ENCODE results near the gene SFN.

SFN gene

GRCh38 chr1:26826261-26827105 is 36.5 kb upstream of the SFN start, which contains the start of gene ZDHHC18:
Gene ZDHHC18 (plus strand): TSS chr1:26826688. CDS start chr1:26826805, 117 bp downstream.
- DNase-seq (ENCODE audit: low read depth), result peak; percentile 30
- peak within 1 kb of the TSS; percentile 67 for H3K4me3 ChIP-seq (ENCODE audit: control insufficient read depth, low read depth, low read length)
- TF ChIP-seq, protein P1, sequence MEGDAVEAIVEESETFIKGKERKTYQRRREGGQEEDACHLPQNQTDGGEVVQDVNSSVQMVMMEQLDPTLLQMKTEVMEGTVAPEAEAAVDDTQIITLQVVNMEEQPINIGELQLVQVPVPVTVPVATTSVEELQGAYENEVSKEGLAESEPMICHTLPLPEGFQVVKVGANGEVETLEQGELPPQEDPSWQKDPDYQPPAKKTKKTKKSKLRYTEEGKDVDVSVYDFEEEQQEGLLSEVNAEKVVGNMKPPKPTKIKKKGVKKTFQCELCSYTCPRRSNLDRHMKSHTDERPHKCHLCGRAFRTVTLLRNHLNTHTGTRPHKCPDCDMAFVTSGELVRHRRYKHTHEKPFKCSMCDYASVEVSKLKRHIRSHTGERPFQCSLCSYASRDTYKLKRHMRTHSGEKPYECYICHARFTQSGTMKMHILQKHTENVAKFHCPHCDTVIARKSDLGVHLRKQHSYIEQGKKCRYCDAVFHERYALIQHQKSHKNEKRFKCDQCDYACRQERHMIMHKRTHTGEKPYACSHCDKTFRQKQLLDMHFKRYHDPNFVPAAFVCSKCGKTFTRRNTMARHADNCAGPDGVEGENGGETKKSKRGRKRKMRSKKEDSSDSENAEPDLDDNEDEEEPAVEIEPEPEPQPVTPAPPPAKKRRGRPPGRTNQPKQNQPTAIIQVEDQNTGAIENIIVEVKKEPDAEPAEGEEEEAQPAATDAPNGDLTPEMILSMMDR (conservative IDR thresholded peaks at IDR 0.05; ENCODE audit: control insufficient read depth, insufficient read depth, low read depth, low read length), result no peak

GRCh38 chr1:26827106-26827604 is 35.8 kb upstream of the SFN start:
- TF ChIP-seq, protein P1 (conservative IDR thresholded peaks at IDR 0.05; ENCODE audit: control insufficient read depth, insufficient read depth, low read depth, low read length), result no peak
- H3K4me3 ChIP-seq (ENCODE audit: control insufficient read depth, low read depth, low read length), result peak overlapping the region; percentile 67
- DNase-seq (ENCODE audit: low read depth), result no peak

GRCh38 chr1:26827663-26828062 is 35.3 kb upstream of the SFN start:
- TF ChIP-seq, protein P1 (conservative IDR thresholded peaks at IDR 0.05; ENCODE audit: control insufficient read depth, insufficient read depth, low read depth, low read length), result no peak
- peak overlapping the region; percentile 67 for H3K4me3 ChIP-seq (ENCODE audit: control insufficient read depth, low read depth, low read length)
- no peak for DNase-seq (ENCODE audit: low read depth)

GRCh38 chr1:26828411-26828991 is 34.4 kb upstream of the SFN start:
- peak overlapping the region; percentile 2 for H3K4me3 ChIP-seq (ENCODE audit: control insufficient read depth, low read depth, low read length)
- no peak for DNase-seq (ENCODE audit: low read depth)
- TF ChIP-seq, protein P1 (conservative IDR thresholded peaks at IDR 0.05; ENCODE audit: control insufficient read depth, insufficient read depth, low read depth, low read length), result no peak

GRCh38 chr1:26829184-26829911 is 33.6 kb upstream of the SFN start:
- no peak overlapping the region for H3K4me3 ChIP-seq (ENCODE audit: control insufficient read depth, low read depth, low read length)
- DNase-seq (ENCODE audit: low read depth), result no peak
- TF ChIP-seq, protein P1 (conservative IDR thresholded peaks at IDR 0.05; ENCODE audit: control insufficient read depth, insufficient read depth, low read depth, low read length), result no peak

- H3K4me3 ChIP-seq (ENCODE audit: control insufficient read depth, low read depth, low read length), result no peak overlapping the region
- no peak for DNase-seq (ENCODE audit: low read depth)
- TF ChIP-seq, protein P1 (conservative IDR thresholded peaks at IDR 0.05; ENCODE audit: control insufficient read depth, insufficient read depth, low read depth, low read length), result no peak
Observed at GRCh38 chr1:26831059-26831458, 31.9 kb upstream of the SFN start.

Measured in fibroblast of mammary gland (primary cell).